Measurements from ENCODE around the gene TXNDC16.
A peak's percentile ranks its signal among the peaks of the same experiment; 100 is the strongest.

TXNDC16 gene

GRCh38 chr14:52552063-52552988 lies at the start of gene TXNDC16, which contains the start of gene GPR137C:
Gene TXNDC16, minus strand, starts transcription at chr14:52552505. Its CDS starts 8,948 bp downstream, at chr14:52543557.
Gene GPR137C, plus strand, starts transcription at chr14:52552836. Its CDS starts 312 bp downstream, at chr14:52553148.
- no peak for TF ChIP-seq CTCF (IDR thresholded peaks at IDR 0.05; ENCODE audit: control extremely low read depth, extremely low read depth, low read depth, missing control alignments)
- DNase-seq (ENCODE audit: extremely low spot score) = peak; percentile 98
- ChIA-PET POLR2A (interaction anchor here (0.6 to 1.0 kb wide), 4 partner anchors 11 to 177 kb away, joined by 3 to 6 read pairs (median 4); partner anchors contain the start of gene STYX), CTCF (interaction anchor here (0.8 to 1.9 kb wide), 7 partner anchors 9 to 190 kb away, joined by 3 to 8 read pairs (median 4); no protein-coding TSS in a partner anchor)

DNA sequence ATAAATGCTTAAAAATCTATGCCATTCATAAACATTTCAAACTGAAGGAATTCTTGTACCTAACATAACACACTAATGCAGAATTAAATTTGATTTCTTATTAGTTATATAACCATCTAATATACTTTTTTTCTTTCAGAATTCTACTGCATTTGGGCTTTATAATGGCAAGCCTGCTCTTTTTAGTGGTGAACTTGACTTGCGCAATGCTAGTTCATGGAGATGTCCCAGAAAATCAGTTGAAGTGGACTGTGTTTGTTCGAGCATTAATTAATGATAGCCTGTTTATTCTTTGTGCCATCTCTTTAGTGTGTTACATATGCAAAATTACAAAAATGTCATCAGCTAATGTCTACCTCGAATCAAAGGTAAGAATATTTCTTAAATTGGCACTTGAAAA lies 47.7 kb upstream of the TXNDC16 start:
- TF ChIP-seq CTCF (IDR thresholded peaks at IDR 0.05; ENCODE audit: control extremely low read depth, extremely low read depth, low read depth, missing control alignments) = no peak
- no peak for DNase-seq (ENCODE audit: extremely low spot score)
- CTCF ChIA-PET = interaction anchor here (1.2 kb wide), 1 partner anchor 14 kb away, joined by 3 read pairs; no protein-coding TSS in a partner anchor
- POLR2A ChIA-PET = no interaction called here

GRCh38 chr14:52598568-52598967 lies 46.3 kb upstream of the TXNDC16 start:
- POLR2A ChIA-PET = no interaction called here
- CTCF ChIA-PET = no interaction called here
- no peak for DNase-seq (ENCODE audit: extremely low spot score)
- no peak for TF ChIP-seq CTCF (IDR thresholded peaks at IDR 0.05; ENCODE audit: control extremely low read depth, extremely low read depth, low read depth, missing control alignments)

GRCh38 chr14:52596861-52597260 lies 44.6 kb upstream of the TXNDC16 start:
- CTCF ChIA-PET = no interaction called here
- POLR2A ChIA-PET = no interaction called here
- TF ChIP-seq CTCF (IDR thresholded peaks at IDR 0.05; ENCODE audit: control extremely low read depth, extremely low read depth, low read depth, missing control alignments) = no peak
- no peak for DNase-seq (ENCODE audit: extremely low spot score)

- CTCF ChIA-PET = no interaction called here
- DNase-seq (ENCODE audit: extremely low spot score) = no peak
- no peak for TF ChIP-seq CTCF (IDR thresholded peaks at IDR 0.05; ENCODE audit: control extremely low read depth, extremely low read depth, low read depth, missing control alignments)
- POLR2A ChIA-PET = no interaction called here
Observed at GRCh38 chr14:52596320-52596719, 44.0 kb upstream of the TXNDC16 start.

- CTCF ChIA-PET = interaction anchor here (1.5 kb wide), 1 partner anchor 34 kb away, joined by 3 read pairs; no protein-coding TSS in a partner anchor
- DNase-seq (ENCODE audit: extremely low spot score) = no peak
- no peak for TF ChIP-seq CTCF (IDR thresholded peaks at IDR 0.05; ENCODE audit: control extremely low read depth, extremely low read depth, low read depth, missing control alignments)
- POLR2A ChIA-PET = no interaction called here
Observed at GRCh38 chr14:52590318-52590717, 38.0 kb upstream of the TXNDC16 start.
